ENCODE measurements around the gene PCMTD2. TPM values are rescaled to one million over a fixed set of nuclear protein-coding genes. Genes with fewer than 3 reads are reported as not detected.
"Not testable (repeated sequence)": the region's sequence is repeated elsewhere in the genome, so short reads cannot be mapped to it uniquely, and the experiment has no call there.

Gene PCMTD2
- total and polyA plus RNA-seq, 7 donors, result 9.9 to 73.9 (median 60.3) TPM

- no peaks in the 10 kb centered on the region for H3K27me3 ChIP-seq
- TF ChIP-seq POLR2A (IDR thresholded peaks at IDR 0.05) (no peak), POLR2AphosphoS5 (IDR thresholded peaks at IDR 0.05) (no peak), EP300 (IDR thresholded peaks at IDR 0.05) (no peak)
- TF ChIP-seq, protein P1, sequence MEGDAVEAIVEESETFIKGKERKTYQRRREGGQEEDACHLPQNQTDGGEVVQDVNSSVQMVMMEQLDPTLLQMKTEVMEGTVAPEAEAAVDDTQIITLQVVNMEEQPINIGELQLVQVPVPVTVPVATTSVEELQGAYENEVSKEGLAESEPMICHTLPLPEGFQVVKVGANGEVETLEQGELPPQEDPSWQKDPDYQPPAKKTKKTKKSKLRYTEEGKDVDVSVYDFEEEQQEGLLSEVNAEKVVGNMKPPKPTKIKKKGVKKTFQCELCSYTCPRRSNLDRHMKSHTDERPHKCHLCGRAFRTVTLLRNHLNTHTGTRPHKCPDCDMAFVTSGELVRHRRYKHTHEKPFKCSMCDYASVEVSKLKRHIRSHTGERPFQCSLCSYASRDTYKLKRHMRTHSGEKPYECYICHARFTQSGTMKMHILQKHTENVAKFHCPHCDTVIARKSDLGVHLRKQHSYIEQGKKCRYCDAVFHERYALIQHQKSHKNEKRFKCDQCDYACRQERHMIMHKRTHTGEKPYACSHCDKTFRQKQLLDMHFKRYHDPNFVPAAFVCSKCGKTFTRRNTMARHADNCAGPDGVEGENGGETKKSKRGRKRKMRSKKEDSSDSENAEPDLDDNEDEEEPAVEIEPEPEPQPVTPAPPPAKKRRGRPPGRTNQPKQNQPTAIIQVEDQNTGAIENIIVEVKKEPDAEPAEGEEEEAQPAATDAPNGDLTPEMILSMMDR (IDR thresholded peaks at IDR 0.05), result no peak
- no peak overlapping the region for H3K4me3 ChIP-seq
- no peaks in the 10 kb centered on the region for H3K36me3 ChIP-seq
- intact Hi-C loops (cut with DNase I), result no loop called here
- no peaks in the 10 kb centered on the region for H3K4me1 ChIP-seq
- H3K9me3 ChIP-seq, result no peaks in the 10 kb centered on the region
- no peak for DNase-seq
- 85 to 86% methylated on average over 5 of the region's 5 CpGs for WGBS, 2 donors
- H3K27ac ChIP-seq, result no peak overlapping the region
Observed at GRCh38 chr20:64233725-64234124, 21.8 kb upstream of the PCMTD2 start.

DNA sequence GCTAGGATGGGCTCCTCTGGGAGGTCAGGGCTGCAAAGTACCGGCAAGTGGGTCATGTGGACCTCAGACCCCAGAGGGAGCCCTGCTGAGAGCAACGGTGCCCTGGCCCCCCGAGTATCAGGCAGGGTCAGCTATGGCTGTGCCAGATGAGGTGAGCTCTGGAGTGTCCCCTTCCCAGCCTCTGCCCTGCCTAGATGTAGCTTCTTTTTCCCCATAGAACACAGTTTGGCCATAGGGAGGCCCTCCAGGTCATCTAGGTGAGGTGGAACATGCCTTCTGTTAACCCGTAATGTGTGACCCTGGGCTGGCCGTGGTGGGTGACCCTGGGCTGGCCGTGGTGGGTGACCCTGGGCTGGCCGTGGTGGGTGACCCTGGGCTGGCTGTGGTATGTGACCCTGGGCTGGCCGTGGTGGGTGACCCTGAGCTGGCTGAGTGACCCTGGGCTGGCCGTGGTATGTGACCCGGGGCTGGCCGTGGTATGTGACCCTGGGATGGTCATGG lies 21.2 kb upstream of the PCMTD2 start:
- Histone ChIP-seq H3K27ac (no peak overlapping the region), H3K4me3 (no peak overlapping the region), H3K4me1 (no peaks in the 10 kb centered on the region), H3K9me3 (no peaks in the 10 kb centered on the region), H3K27me3 (no peaks in the 10 kb centered on the region), H3K36me3 (no peaks in the 10 kb centered on the region)
- intact Hi-C loops (cut with DNase I), result no loop called here
- TF ChIP-seq POLR2A (IDR thresholded peaks at IDR 0.05), result no peak
- TF ChIP-seq POLR2AphosphoS5 (IDR thresholded peaks at IDR 0.05), result no peak
- TF ChIP-seq, protein P1 (IDR thresholded peaks at IDR 0.05), result no peak
- no peak for TF ChIP-seq EP300 (IDR thresholded peaks at IDR 0.05)
- DNase-seq, result no peak
- WGBS, 2 donors, result 92 to 94% methylated on average over 11 of the region's 11 CpGs

- H3K36me3 ChIP-seq; H3K27me3 ChIP-seq; H3K4me1 ChIP-seq; intact Hi-C loops (cut with DNase I); H3K27ac ChIP-seq; DNase-seq; H3K9me3 ChIP-seq; H3K4me3 ChIP-seq: not testable (repeated sequence)
- 96 to 97% methylated on average over 17 of the region's 17 CpGs for WGBS, 2 donors
Observed at GRCh38 chr20:64234921-64235565, 20.5 kb upstream of the PCMTD2 start.

DNA sequence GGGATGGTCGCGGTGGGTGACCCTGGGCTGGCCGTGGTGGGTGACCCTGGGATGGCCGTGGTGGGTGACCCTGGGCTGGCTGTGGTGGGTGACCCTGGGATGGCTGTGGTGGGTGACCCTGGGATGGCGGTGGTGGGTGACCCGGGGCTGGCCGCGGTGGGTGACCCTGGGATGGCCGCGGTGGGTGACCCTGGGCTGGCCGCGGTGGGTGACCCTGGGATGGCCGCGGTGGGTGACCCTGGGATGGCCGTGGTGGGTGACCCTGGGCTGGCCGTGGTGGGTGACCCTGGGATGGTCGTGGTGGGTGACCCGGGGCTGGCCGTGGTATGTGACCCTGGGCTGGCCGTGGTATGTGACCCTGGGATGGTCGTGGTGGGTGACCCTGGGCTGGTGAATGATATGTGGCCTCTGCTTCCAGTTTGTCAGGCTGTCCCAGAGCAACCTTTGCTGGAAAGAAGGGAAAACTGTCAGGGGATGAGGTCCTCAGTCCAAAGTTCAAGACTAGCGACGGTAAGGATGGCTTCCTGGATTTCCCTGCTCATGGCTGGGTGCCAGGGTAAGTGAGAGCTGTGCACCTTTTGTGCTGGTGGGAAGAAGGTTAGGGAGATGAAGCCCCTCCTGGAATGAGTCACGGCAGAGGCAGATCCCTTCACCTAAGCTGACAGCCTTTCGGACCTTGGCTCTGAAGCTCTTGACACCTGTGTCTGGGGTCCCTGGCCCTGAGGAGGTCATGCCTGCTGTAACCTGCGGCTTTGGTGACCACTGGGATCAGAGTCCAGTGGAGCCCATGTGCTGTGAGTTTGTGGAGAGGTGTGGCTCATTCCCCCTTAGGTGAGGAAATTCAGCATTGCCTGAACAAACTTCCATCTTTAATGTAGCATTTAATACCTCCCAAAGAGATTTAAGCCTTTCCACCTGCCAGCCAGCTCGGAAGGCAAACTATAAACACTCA lies 19.1 kb upstream of the PCMTD2 start:
- intact Hi-C loops (cut with DNase I), result no loop called here
- H3K27me3 ChIP-seq, result no peaks in the 10 kb centered on the region
- no peaks in the 10 kb centered on the region for H3K9me3 ChIP-seq
- H3K4me3 ChIP-seq, result no peak overlapping the region
- TF ChIP-seq, protein P1 (IDR thresholded peaks at IDR 0.05), result no peak
- no peak for TF ChIP-seq POLR2AphosphoS5 (IDR thresholded peaks at IDR 0.05)
- no peak for TF ChIP-seq POLR2A (IDR thresholded peaks at IDR 0.05)
- TF ChIP-seq EP300 (IDR thresholded peaks at IDR 0.05), result no peak
- WGBS, 2 donors, result 74 to 88% methylated on average over 27 of the region's 27 CpGs
- H3K4me1 ChIP-seq, result no peaks in the 10 kb centered on the region
- H3K27ac ChIP-seq, result no peak overlapping the region
- DNase-seq, result peak; percentile 35
- no peaks in the 10 kb centered on the region for H3K36me3 ChIP-seq

GRCh38 chr20:64237316-64237715 lies 18.2 kb upstream of the PCMTD2 start:
- WGBS, 2 donors, result 96% methylated on average over 17 of the region's 17 CpGs
- no peaks in the 10 kb centered on the region for H3K36me3 ChIP-seq
- peak; percentile 57 for DNase-seq
- no peaks in the 10 kb centered on the region for H3K4me1 ChIP-seq
- no peak overlapping the region for H3K27ac ChIP-seq
- TF ChIP-seq, protein P1 (IDR thresholded peaks at IDR 0.05), result no peak
- TF ChIP-seq POLR2A (IDR thresholded peaks at IDR 0.05) (no peak), POLR2AphosphoS5 (IDR thresholded peaks at IDR 0.05) (no peak), EP300 (IDR thresholded peaks at IDR 0.05) (no peak)
- intact Hi-C loops (cut with DNase I), result no loop called here
- no peaks in the 10 kb centered on the region for H3K27me3 ChIP-seq
- H3K4me3 ChIP-seq, result no peak overlapping the region
- no peaks in the 10 kb centered on the region for H3K9me3 ChIP-seq

All from sigmoid colon (tissue), 7 donors.